ENCODE data around the gene TOR3A.

Gene TOR3A

DNA sequence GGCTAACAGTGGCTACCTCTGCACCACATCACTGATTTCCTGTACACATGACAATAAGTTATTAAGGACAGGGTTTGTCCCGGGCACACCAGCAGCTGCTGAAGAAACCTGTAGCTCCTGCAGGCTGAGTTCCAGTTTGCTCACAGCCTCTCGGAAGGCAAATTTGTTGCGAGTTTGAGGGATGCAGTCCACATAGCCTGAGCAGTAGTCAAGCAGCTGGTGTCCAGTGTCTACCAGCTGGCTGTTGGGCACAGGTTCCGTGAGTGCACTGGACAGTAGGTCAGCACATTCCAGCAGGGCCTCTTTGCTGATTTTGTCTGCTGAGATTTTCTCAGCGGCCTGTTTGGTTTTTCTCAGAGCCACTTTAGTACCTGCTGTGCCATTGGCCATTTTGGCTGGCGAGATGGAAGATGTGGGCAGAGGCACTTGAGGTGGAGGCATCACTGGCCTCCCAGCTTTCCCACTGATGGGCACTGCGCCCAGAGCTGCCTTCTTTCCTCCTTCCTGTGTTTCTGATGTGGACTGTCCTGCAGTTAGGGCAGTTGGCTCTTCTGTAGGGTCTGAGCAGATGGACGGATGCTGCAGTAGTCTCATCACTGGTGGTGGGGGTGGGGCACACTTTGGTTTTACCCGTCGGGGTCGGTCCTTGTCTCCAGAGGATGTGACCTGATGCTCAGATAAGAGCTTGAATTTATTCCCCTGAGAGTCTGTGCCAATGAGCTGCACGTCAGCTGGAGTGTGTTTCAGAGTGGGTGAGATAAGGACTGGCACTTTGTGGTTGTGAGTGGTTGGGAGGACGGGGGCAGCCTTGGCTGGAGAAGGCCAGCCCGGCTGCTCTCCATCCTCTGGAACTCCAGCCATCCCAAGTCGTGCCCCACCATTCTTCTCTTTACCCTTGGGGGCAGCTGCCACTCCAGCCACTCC is 26.1 kb downstream of the TOR3A start:
- FAIRE-seq (no peak), DNase-seq (ENCODE audit: insufficient read length, low spot score) (no peak)
- TF ChIP-seq, protein P1, sequence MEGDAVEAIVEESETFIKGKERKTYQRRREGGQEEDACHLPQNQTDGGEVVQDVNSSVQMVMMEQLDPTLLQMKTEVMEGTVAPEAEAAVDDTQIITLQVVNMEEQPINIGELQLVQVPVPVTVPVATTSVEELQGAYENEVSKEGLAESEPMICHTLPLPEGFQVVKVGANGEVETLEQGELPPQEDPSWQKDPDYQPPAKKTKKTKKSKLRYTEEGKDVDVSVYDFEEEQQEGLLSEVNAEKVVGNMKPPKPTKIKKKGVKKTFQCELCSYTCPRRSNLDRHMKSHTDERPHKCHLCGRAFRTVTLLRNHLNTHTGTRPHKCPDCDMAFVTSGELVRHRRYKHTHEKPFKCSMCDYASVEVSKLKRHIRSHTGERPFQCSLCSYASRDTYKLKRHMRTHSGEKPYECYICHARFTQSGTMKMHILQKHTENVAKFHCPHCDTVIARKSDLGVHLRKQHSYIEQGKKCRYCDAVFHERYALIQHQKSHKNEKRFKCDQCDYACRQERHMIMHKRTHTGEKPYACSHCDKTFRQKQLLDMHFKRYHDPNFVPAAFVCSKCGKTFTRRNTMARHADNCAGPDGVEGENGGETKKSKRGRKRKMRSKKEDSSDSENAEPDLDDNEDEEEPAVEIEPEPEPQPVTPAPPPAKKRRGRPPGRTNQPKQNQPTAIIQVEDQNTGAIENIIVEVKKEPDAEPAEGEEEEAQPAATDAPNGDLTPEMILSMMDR (IDR thresholded peaks at IDR 0.05; ENCODE audit: insufficient read depth, missing control alignments), result no peak

DNA sequence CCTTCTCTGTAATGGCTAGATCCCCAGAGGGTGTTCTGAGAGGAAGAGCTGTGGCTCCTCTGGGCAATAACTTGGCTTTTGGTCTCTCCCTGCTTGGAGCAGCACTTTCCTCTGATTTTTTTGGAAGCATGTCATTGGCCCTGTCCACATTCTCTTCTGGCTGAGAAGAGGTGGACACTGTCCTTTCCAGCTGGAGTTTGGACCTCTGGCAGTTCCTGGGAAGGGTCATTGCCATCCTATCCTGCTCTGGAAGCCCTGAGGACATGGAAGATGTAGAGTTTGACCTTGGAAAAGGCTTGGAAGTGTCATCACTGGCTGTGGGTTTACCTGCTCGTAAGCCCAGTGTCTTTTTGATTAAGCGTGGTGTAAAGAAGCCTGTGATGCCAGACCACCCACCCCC is 26.8 kb downstream of the TOR3A start:
- TF ChIP-seq, protein P1 (IDR thresholded peaks at IDR 0.05; ENCODE audit: insufficient read depth, missing control alignments), result no peak
- DNase-seq (ENCODE audit: insufficient read length, low spot score), result no peak
- FAIRE-seq, result no peak

DNA sequence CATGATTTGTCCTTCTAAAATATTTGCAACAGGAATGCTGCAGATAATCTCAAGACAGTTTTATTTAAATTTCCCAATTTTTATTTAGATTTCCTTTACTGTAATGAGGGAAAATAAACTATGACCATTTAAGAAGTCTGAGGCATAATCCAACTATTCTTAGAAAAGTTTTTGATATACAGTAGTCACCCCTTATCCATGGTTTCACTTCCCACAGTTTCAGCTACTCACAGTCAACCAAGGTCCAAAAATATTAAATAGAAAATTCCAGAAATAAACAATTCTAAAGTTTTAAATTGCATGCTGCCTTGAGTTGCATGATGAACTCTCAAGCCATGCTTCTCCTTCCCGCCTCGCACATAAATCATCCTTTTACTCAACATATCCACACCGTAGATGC is 33.3 kb downstream of the TOR3A start:
- DNase-seq (ENCODE audit: insufficient read length, low spot score), result no peak
- no peak for FAIRE-seq
- TF ChIP-seq, protein P1 (IDR thresholded peaks at IDR 0.05; ENCODE audit: insufficient read depth, missing control alignments), result no peak

DNA sequence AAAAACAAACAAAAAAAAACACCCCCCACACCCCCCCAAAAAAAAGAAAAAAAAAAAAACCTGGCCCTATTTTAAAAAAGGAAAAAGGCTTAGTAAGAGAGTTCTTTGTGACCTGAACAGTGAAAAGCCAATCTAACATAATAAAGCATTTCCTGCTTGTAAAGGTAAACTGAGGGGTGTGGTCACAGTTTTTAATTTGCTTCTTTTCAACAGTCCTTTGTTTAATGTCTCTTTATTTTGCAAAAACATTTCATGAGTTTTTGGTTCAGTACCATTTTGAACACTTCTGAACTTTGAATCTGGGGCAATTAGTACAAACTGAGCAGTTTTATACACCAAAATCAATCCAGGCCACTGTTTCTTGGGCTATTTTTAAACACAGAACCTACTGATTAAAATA is 37.6 kb downstream of the TOR3A start:
- DNase-seq (ENCODE audit: insufficient read length, low spot score) (no peak), FAIRE-seq (no peak)
- TF ChIP-seq, protein P1 (IDR thresholded peaks at IDR 0.05; ENCODE audit: insufficient read depth, missing control alignments), result no peak

DNA sequence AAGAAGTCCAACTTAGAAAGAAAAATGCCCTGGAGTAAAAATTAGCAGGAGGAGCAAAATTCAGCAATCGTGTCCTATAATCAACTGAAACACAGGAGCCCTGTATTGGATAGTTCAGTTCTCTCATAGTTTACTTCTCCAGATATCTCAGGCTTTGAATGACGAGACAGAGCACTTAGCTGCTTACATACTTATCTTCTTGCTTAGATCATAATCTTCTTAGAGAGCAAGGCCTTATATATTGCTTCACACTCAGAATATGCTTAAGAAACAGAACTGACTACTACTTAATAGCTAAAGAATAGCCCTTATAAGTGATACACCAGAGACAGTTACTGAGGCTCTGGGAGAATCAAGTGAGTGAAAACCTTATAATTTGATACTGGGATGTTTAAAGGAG is 38.9 kb downstream of the TOR3A start:
- TF ChIP-seq, protein P1 (IDR thresholded peaks at IDR 0.05; ENCODE audit: insufficient read depth, missing control alignments), result no peak
- DNase-seq (ENCODE audit: insufficient read length, low spot score) (peak; percentile 57), FAIRE-seq (peak; percentile 94)

DNA sequence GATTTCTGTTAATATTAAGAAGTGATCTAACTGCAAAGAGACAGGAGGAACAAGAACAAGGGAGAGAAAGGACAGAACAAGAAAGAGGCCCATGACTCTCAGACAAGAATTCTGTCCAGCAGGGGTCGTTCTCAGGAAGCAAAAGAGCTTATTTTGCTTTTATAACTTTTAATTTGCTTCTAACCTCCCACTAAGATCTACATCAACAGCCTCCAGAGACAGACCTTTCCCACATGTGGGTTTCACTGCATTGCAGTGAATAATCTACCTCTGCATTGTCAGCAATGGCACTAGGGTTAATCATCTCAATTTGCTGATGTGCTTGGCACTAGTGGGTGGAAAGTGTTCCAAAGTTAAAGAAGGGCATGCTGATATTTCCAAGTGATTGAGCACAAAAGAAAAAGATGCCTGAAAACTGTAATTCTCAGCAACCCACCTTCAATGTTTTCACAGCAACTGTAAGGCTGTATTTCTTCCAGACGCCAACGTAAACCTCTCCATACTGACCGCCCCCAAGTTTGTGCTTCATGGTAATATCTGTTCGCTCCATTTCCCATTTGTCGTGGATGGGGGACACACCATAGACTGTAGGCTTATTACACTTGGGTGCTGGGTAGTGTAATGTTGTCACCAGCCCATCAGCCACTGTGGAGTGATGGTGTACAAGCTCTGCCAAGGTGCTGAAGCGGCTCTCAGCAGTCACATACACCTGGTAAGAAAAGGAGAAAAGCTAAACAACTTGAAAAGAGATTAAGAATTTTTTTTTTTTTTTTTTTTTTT is 39.5 kb downstream of the TOR3A start:
- no peak for FAIRE-seq
- DNase-seq (ENCODE audit: insufficient read length, low spot score), result no peak
- TF ChIP-seq, protein P1 (IDR thresholded peaks at IDR 0.05; ENCODE audit: insufficient read depth, missing control alignments), result peak; percentile 76
